Loucy (cell line): ENCODE results near the gene UGGT2.
"Not testable (repeated sequence)": the region's sequence is repeated elsewhere in the genome, so short reads cannot be mapped to it uniquely, and the experiment has no call there.

Experiments
- H2AFZ ChIP-seq: fragments of 200-600 bp; sonication (generic); 2 replicates; pipeline ENCODE4 v1.6.0; 2016; ENCODE audit warnings: antibody characterized with exemption, mild to moderate bottlenecking, low read length, moderate library complexity
- H3F3A ChIP-seq: fragments of 200-600 bp; 2 replicates; pipeline ENCODE4 v1.6.0; 2016; ENCODE audit warnings: antibody characterized with exemption, low read depth, mild to moderate bottlenecking
- H3K27me3 ChIP-seq: fragments of 200-600 bp; sonication (generic); 2 replicates; pipeline ENCODE4 v1.6.1; 2014; ENCODE audit warnings: low read length, mild to moderate bottlenecking; ENCODE audit not compliant: insufficient read depth, poor library complexity, severe bottlenecking
- H3K36me3 ChIP-seq: fragments of 200-600 bp; sonication (generic); 2 replicates; pipeline ENCODE4 v1.6.1; 2016; ENCODE audit warnings: low read length; ENCODE audit not compliant: insufficient read depth
- H3K4me1 ChIP-seq: fragments of 200-600 bp; sonication (generic); 2 replicates; pipeline ENCODE4 v1.5.1; 2014; ENCODE audit warnings: low read length, mild to moderate bottlenecking; ENCODE audit not compliant: insufficient read depth, poor library complexity, severe bottlenecking
- H3K4me2 ChIP-seq: fragments of 200-600 bp; sonication (generic); 2 replicates; pipeline ENCODE4 v1.6.0; 2014; ENCODE audit warnings: antibody characterized with exemption, low read length, low read depth, mild to moderate bottlenecking; ENCODE audit not compliant: poor library complexity, severe bottlenecking
- H3K4me3 ChIP-seq: fragments of 200-600 bp; sonication (generic); 2 replicates; pipeline ENCODE4 v1.5.1; 2014; ENCODE audit warnings: low read length, mild to moderate bottlenecking, mixed read lengths; ENCODE audit not compliant: poor library complexity, severe bottlenecking
- H3K79me2 ChIP-seq: fragments of 200-600 bp; sonication (generic); 2 replicates; pipeline ENCODE4 v1.6.1; 2014; ENCODE audit warnings: low read length; ENCODE audit not compliant: insufficient read depth
- H3K9ac ChIP-seq: fragments of 200-600 bp; sonication (generic); 2 replicates; pipeline ENCODE4 v1.6.0; 2014; ENCODE audit warnings: mild to moderate bottlenecking, low read depth, low read length, moderate library complexity; ENCODE audit not compliant: poor library complexity, severe bottlenecking
- H3K9me2 ChIP-seq: fragments of 200-600 bp; sonication (generic); replicated peaks from 2 replicates; pipeline ENCODE4 v1.6.1; 2016; ENCODE audit warnings: low read depth, low read length, mixed read lengths
- H3K9me3 ChIP-seq: fragments of 200-600 bp; sonication (generic); 2 replicates; pipeline ENCODE4 v1.6.1; 2014; ENCODE audit warnings: mild to moderate bottlenecking, antibody characterized with exemption, low read length, low read depth; ENCODE audit not compliant: insufficient read depth
- H4K20me1 ChIP-seq: fragments of 200-600 bp; sonication (generic); 2 replicates; pipeline ENCODE4 v1.6.0; 2014; ENCODE audit warnings: antibody characterized with exemption, low read length, mild to moderate bottlenecking; ENCODE audit not compliant: insufficient read depth, poor library complexity, severe bottlenecking
- CTCF ChIP-seq: fragments of 200-600 bp; sonication (generic); conservative IDR thresholded peaks from 2 replicates; pipeline ENCODE4 v1.5.1; 2014; ENCODE audit warnings: mild to moderate bottlenecking, antibody characterized with exemption, low read length
- EZH2phosphoT487 ChIP-seq: fragments of 200-600 bp; IDR thresholded peaks from 2 replicates; pipeline ENCODE4 v1.6.1; 2018; ENCODE audit warnings: antibody characterized with exemption, mild to moderate bottlenecking, moderate library complexity, borderline replicate concordance

The UGGT2 gene

GRCh38 chr13:96000069-96000468, 53.1 kb downstream of the UGGT2 start:
- Histone ChIP-seq H3K79me2 (no peaks in the 10 kb centered on the region), H4K20me1 (no peaks in the 10 kb centered on the region), H3K4me1 (no peaks in the 10 kb centered on the region), H3K4me2 (no peak overlapping the region), H3F3A (no peaks in the 10 kb centered on the region), H3K36me3 (no peaks in the 10 kb centered on the region), H3K4me3 (no peak overlapping the region), H3K27me3 (no peaks in the 10 kb centered on the region), H3K9ac (no peak overlapping the region), H2AFZ (no peak overlapping the region), H3K9me2 (no peaks in the 10 kb centered on the region), H3K9me3 (no peaks in the 10 kb centered on the region)
- TF ChIP-seq EZH2phosphoT487 (no peak), CTCF (no peak)

- H3K36me3 ChIP-seq = no peaks in the 10 kb centered on the region
- H3K4me1 ChIP-seq = no peaks in the 10 kb centered on the region
- no peak overlapping the region for H3K9ac ChIP-seq
- no peak overlapping the region for H3K4me3 ChIP-seq
- H3K4me2 ChIP-seq = no peak overlapping the region
- no peak overlapping the region for H2AFZ ChIP-seq
- no peaks in the 10 kb centered on the region for H3K27me3 ChIP-seq
- H3K79me2 ChIP-seq = no peaks in the 10 kb centered on the region
- H3K9me2 ChIP-seq = no peaks in the 10 kb centered on the region
- TF ChIP-seq EZH2phosphoT487 (no peak), CTCF (no peak)
- no peaks in the 10 kb centered on the region for H3K9me3 ChIP-seq
- H3F3A ChIP-seq = no peaks in the 10 kb centered on the region
- H4K20me1 ChIP-seq = no peaks in the 10 kb centered on the region
Measured at GRCh38 chr13:95987841-95988240, 65.4 kb downstream of the UGGT2 start.

- Histone ChIP-seq H3K79me2 (no peaks in the 10 kb centered on the region), H3K27me3 (no peaks in the 10 kb centered on the region), H3K4me2 (no peak overlapping the region), H3K9ac (no peak overlapping the region), H3K36me3 (no peaks in the 10 kb centered on the region), H3K9me3 (no peaks in the 10 kb centered on the region), H3K9me2 (no peaks in the 10 kb centered on the region), H2AFZ (no peak overlapping the region), H3F3A (no peaks in the 10 kb centered on the region), H4K20me1 (no peaks in the 10 kb centered on the region), H3K4me1 (no peaks in the 10 kb centered on the region), H3K4me3 (no peak overlapping the region)
- TF ChIP-seq CTCF (no peak), EZH2phosphoT487 (no peak)
Measured at GRCh38 chr13:95982144-95982543, 71.1 kb downstream of the UGGT2 start.

GRCh38 chr13:95972651-95973050, 80.5 kb downstream of the UGGT2 start:
- H2AFZ ChIP-seq, H3F3A ChIP-seq, H3K36me3 ChIP-seq, H4K20me1 ChIP-seq, H3K27me3 ChIP-seq, H3K4me1 ChIP-seq, H3K9ac ChIP-seq, H3K4me2 ChIP-seq, H3K4me3 ChIP-seq, H3K9me2 ChIP-seq, H3K9me3 ChIP-seq, H3K79me2 ChIP-seq: not testable (repeated sequence)
